Activated naive CD4-positive, alpha-beta T cell treated with Interleukin-2 at 50 U/mL for 16 hours (primary cell): ENCODE results near the gene CLSTN2.

Experiments used
- DNase-seq: peaks from one replicate; pipeline ENCODE4 v3.0.0-alpha.2; 2020

CLSTN2 gene

DNA sequence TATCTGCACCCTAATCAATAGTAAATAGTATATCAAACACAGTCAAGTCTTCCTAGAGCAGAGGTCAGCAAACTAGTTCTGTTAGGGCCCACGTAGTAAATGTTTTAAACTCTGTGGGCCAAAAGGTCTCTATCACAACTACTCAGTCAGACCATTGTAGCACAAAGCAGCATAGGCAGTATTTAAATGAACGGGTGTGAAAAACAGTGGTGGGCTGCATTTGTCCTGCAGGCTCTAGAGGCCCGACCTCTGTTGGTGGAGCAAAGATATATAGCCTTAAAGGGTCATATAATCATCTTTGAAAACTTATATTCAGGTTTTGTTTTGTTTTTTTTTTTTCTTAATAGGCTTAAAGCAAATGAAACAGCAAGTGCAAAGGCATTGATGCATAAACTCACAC, 416.5 kb downstream of the CLSTN2 start:
- no peak for DNase-seq

DNA sequence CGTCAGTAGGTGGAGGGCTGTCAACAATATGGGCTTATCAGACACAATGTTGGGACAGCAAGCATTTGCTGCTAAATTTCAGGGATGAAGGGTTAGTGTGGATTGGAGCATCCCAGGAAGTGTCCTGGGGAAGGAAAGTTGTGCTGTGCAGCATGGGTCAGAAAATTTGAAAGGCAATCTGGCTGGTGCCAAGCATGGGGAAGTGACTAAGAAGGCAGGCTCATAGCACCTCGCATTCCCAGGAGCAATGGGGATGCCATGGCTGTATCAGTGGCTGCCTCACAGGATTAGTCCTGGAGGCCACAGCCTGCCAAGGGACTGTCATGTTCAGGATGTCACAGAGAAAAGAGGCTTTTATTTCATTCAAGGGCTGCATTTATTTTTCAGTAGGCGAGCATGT, 420.5 kb downstream of the CLSTN2 start:
- no peak for DNase-seq

DNA sequence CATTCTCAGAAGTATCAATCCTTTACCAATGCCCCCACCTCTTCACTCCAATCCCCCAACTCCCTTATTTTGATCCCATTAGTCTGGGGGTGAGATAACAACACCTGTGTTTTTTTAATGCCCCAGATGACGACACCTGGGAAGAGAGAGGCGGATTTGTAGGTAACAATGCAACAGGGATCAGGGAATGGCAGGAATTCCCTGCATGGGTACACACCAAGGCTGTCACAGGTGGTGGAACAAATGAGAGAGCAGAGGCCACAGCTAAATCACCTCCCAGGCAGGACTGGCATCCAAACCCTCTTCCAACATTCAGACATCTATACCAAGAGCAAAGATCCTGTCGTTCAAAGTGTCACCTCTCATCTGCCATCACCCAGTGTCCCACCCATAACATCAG, 423.7 kb downstream of the CLSTN2 start:
- DNase-seq, result no peak

DNA sequence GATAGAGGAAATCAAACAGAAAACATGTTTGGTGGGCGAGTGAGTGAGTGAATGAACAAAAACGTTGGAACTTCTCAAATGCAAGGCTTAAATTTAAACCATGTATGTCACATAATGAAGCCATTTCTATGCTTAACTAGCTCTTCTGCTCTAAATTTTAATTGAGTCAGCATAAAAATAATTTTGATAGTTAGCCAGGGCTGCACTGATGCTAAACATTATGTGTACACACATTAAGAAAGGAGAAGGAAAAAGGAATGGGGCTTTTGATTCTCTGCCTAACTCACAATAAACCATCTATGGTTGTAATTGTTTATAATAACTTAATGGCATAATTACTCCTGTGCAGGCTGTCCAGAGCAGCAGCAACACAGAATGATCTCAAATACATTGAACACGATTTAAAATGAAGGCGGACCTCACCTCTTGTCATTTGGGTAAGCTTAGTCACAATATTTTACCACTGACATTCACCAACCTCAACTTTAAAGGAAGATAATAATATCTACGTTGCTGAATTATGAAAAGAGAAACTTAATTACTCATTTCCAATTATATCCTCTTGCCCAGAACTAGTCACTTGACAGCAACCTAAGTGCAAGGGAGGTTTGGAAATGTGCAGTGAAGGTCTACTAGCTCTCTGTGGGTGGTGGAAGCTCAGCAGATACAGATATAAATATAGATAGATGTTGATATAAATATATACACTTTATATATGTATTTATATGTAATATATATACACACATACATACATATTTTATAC, 424.4 kb downstream of the CLSTN2 start:
- no peak for DNase-seq

DNA sequence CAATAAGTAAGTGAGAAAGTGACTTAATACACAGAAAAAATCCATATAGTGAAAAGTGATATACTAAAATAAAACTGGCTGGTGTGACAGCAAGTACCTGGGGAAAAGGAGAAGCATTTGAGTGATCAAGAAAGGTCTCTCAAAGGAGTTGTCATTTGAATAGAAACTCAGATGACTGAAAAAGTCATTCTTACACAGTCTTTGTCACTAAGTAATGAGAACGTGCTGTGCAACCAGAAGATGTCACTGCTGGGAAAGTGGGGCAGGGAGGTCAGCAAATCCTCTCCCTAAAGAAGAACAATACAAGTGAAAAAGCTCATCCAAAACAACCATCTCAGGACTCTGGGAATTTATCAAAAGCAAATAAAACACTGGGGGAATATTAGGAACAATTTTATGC, 425.3 kb downstream of the CLSTN2 start:
- no peak for DNase-seq

DNA sequence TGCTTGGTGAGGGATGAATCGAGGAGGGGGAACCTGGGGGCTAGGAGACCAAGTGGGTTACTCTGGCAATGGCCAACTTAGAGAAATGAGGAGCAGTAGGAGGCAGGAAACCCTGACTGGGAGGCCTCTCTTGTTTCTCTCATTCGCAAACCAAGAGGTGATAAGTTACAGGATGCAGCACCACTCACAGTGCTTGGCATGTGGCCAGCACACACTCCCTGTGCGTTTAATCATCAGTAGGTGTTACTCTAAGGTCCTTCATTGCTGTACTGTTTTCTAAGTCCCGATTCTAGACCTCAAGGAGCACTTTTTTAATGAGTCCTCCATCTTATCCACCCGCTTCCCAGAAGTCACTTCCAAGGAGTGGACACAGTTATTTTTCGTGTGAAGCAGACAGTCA, 428.8 kb downstream of the CLSTN2 start:
- no peak for DNase-seq

DNA sequence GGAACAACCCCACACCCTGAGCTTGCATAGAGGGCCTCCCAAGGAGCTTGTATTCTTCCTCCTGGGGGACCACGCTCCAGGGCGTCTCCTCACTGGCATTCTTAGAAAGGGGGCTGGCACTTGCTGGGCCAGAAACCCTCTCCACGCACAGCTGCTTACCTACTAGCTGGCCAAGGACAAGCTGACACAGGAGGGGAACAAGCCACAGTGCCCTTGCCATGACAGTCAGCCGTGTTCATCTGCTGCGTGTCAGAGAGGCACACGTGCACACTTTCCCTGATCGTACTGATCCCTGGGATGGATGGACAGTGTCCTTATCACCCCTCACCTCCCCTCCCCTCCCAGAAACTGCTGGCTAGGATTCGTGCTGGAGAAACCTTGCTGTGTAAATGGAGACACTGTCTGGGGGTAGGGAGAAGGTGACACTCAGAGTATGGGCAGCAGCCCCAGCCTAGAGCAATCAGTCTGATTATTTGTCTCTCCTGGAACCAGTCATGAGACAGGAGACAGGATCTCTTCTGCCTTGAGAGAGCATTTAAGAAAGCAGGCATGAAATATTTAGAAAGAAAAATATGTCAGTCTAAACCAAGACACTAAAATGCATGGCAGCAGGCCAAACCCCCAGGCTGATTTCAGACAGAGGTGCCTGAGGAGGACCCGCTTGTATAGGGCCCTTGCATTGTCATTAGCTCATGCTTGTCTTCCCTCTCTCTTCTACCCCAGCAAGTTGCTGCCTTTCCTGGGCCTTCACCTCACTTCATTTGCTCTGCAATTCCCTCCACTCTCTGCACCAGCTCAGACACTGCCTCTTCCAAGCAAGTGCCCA, 431.1 kb downstream of the CLSTN2 start:
- no peak for DNase-seq

DNA sequence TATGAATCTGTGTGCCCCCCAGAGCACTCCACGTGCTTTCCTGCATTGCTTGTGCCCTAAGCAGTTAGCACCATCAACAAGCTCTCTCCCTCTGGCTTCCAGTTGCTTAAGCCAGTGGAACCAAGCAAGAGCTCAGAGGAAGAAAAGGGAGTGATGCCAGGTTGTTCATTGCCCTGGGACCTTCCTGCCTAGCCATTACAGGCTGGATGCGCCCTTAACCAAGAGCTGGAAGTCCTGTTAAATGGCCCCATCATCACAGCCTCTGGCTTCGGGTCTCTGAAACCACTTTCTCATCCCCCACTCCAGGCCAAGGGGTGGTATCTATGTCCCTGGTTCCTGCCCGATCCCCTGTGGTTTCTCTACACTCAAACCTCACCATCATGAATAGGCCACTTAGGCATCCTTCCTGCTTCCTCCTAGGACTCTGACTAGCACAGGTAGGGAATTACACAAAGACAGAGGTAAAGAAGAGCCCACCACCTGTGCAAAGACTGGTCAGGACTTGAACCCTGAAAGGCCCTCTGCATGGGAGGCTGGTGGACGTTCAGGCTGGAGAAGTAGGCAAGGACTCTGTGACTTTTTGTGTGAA, 433.3 kb downstream of the CLSTN2 start:
- DNase-seq, result no peak

DNA sequence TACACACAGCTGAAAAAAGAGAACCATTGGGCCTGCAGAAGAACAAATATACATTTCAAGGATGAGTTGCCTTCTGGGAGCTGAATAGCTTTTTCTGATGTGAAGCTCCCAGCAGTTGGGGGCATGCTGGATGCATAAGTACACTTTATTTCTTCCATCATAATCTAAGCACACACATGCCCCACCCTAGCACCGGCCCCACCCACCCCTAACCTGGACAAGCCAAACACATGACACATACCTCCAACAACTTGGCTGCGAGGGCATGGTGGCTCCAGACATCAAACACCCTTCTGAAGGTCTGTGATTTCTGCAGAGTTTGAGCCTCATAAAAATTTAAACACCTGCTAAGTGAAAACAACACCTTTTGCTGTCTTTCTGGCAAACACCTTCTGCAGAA, 435.7 kb downstream of the CLSTN2 start:
- no peak for DNase-seq

DNA sequence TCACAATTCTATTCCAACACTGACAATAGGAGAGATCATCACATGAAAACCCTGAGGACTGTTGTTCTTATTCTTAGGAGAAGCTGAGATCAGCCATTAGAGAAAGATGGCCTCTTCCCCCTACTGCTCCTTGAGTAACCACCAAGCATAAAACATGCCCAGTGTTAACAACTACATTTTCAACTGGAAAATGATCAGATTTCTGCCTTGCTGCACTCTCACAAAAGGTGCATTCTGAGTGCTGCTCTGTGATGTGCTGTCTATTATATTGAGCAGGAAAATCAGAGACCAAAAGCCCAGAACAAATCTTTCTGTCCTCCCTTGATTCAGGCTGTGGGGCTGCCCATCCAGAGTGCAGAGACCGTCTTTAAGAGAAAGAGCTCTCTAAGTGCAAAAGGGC, 438.2 kb downstream of the CLSTN2 start:
- no peak for DNase-seq

DNA sequence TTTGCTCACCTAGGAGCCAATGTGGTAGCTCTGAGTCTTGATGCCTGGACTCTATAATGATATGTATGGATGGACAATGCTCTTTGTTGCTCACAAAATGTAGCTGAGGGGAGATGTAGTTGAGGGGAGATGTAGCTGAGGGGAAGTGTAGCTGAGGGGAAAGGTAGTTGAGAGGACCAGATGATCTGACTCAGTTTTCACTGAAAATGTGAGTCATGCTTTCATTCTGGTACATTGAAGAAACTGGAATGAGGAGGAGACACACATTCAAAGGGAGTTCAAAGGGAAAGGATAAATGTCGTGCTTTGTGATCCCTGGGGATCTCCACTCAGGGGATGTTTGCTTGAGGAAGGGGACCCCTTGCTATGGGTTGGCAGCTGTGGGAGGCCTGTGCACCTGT, 440.0 kb downstream of the CLSTN2 start:
- DNase-seq, result no peak

DNA sequence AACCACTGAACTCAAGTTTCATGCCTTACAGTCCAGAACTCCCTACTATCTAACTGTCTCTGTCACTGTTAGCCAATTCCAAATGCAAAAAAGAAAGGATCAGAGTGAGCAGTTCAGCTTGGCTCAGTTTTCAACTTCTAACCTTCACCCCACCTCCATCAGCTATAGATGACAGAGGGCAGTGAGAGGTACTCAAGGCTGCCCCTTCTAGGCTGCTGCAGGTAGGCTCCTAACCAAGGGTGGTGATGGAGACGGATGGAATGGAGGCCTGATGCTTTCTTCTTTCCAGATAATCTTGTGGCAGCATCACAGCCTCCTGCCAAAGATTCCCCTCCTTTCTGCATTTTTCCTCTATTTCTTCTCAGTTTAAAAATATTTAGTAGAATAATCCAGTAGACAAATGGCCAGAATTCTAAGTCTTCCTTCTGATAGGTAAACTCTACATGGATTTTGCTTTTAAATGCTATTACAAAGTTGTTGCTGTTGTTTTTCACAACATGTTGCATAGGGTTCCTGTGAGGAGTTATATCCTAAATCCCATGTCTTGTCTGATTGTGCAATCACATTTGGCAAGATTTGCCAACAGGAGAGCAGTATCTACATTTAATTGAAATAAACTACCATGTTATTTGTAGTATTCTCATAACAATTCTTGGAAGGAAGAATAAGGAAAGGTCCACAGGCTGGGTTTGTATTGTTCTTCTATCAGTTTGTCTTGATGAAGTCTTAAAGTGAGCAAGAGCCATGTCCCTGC, 441.3 kb downstream of the CLSTN2 start:
- no peak for DNase-seq

DNA sequence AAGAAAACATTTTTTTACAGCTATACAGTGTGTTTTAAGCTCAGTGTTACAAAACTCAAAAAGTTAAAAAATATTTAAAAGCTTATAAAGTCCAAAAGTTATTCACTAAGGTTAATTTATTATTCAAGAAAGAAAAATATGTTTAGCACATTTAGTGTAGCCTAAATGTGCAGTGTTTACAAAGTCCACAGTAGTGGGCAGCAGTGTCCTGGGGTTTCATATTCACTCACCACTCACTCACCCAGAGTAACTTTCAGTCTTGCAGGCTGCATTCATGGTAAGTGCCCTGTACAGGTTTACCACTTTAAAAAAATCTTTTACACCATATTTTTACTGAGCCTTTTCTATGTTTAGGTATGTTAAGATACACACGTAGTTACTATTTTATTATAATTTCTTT, 442.7 kb downstream of the CLSTN2 start:
- no peak for DNase-seq

DNA sequence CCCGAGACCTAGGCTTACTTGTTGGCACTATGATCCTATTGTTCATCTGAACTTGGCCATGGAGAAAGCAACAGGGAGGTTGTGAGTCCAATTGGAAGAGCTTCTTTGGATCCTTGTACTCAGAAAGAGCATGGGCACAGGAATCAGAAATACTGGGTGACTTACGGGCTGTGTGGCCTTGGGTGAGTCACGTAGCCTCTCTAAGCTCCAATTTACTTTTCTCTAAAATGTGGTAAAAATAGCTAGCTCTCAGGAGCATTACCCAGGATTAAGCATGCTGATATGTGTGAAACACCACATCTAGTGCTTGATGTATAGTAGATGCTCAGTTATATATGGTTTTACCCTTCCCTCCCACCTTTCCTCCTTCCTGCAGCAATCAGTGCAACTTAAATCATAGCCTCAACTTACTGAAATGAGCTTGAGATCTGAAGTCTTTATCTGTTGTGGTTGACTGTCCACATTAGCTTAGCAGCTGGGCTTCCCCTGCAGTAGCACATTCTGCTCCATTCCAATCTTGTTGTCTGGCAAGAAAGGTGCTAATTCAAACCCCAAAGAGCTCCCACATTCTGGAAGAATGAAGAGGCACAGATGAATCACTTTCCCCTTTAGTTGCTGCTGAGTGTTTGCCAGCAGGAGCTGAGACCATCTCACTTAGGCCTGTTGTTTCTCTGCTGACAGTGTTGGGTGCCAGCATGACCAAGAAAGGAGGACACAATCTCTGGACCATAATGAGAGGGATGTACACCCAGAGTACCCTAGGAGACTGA, 443.8 kb downstream of the CLSTN2 start:
- no peak for DNase-seq

DNA sequence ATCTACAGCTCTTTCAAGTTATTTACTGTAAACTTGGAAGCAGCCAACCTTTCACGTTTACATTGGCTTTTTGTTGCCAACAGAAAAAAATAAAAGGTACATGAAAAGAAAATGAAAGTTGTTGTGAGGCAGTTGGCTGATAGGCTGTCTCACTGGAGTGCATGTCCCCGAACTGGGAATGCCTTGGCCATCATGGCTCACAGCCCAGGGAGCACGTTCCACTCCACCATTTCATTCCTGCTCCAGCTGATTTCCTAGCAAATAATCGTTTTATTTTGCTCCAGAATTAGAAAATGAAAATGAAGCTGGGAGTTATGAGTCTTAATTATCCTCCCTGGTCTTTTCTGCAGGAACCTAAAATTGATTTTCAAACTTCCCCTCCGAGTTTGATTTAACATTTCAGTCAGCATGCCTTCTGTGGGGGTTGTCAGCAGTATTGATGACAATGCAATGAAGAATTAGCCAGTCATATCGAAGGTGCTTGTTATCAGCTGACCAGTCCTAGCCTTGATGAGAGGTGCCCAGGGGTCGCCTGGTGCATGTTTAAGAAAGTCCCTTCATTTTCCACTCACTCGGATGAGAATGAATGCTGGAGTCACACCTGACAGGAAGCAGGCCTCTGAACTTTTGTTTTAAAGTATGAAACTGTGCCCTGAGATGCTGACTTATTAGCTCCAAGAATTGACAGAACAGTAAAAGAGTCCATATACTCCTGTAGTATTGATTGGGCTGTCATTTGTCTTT, 449.2 kb downstream of the CLSTN2 start:
- DNase-seq, result no peak

DNA sequence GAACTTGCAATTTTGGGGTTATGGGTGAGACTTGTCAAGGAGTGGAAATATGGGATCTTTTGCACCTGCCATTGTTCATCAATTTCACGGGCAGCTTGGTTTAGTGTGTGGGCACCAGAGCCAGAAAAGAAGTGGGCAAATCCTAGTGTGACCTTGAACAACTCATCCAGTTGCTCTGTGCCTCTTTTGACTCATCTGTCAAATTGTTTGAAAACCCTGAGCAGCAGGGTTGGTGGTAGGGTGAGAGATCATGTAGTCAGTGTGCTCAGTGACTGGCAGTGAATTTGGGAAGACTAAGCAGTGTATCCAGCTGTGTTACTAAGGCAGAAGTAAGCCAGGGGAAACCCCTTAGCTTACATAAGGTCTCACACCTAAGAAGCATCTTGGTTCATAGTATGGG, 449.9 kb downstream of the CLSTN2 start:
- DNase-seq, result no peak

DNA sequence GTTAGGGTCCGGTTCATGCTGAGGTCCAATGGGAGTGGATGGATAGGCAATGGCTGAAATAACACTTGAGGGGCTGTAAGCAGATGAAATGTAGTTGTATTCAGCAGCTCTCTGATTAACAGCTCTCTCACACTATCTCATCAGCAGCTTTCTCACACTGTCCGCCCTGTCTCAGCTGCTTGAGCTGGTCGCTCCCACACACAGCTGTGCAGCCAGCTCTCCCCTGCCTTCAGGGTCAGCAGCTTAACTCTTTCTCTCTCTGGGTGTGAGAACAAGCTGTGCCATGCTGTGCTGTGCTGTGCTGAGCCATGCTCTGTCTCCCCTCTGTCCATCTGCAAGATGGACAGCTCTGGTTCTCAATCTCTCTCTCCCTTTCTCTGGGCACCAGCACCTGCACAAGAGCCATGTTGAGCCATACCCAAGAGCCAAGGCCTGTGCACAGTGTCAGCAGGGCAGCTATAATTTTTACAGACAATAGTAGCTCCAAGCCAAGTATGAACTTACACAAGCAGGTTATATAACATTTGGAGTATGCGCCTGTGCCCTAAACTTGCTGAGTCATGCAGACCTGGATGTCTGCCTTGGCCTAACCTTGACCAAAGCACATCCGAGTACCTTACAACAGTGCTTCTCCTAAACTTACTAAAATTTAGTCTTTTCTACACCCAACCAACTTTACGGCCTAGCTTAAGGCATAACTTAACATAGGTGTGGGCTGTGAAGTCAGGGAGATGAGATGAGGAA, 451.5 kb downstream of the CLSTN2 start:
- DNase-seq, result no peak

DNA sequence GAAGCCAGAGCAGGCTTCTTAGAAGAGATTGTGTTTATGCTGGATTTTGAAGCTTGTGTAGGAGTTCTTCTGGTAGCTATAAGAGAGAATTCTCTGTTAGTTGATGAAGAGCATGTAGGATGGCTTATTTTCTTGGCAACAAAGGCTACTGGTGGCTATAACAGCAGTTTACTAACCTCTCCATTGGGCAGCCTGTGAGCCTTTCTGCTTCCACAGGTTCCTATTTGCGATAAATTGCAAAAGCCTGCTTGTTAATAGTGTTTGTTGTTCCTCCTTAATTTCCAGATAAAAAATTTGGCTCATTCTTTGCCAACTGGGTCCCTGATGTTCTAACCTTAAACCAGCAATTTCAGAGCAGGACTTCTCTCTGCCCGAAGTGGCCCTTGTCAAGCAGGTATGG, 452.3 kb downstream of the CLSTN2 start:
- no peak for DNase-seq

DNA sequence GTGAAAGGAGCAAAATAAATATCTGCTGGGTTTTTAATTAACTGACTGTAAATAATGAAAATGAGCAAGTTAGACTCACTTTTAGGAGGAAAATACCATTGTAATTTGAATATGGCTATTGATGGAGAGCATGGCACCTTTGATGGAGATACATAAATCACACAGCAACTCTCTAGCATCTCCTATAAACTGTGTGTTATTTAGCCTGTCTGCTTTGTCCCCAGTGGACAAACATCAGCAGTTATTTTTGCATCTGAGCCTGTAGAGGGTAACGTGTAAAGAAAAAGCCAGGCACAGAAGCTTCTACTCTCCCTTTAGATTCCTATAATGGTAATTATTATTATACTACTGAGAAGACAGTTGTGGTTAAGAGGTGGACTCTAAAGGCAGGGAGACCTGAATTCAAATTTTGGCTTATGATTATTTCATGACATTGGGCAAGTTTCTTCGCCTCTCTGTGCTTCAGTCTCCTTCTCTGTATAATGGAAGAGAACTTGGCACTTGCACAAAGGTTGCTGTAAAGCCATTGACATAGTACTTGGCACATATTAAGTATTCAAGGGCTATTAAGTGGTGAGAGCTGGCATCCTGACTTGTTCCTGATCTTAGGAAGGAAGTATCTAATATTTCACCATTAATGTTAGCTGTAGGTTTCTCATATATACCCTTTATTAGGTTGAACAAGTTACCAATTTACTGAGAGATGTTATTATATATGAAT, 453.4 kb downstream of the CLSTN2 start:
- DNase-seq, result no peak

DNA sequence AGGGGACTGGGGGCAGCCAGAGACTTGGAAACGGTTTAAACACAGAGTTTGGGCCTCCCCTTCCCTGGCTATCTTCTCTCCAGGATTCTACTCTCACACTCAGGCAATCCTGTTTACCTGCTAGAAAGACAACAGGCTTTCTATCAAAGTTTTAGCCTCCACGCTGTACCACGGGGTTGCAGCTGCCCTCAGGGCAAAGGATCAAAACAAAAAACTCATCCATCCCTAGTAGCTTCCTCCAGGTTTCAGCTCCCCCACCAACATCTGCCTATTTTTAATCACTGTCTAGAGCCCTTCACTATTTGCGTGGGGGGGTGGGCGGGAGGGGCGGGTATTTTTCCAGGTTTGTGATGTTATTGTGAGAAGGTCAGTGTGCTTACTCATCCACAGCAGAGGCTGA, 456.1 kb downstream of the CLSTN2 start:
- DNase-seq, result no peak
